HEK293 (cell line): ENCODE measurements around the gene POLL.

Source experiments
- CTCF ChIA-PET: fragments of 350-600 bp; formaldehyde crosslinking; extraction: SDS; loops from one replicate; lab custom pipeline; 2021; ENCODE audit warnings: antibody characterized with exemption; lab: Yijun Ruan, JAX
- POLR2A ChIA-PET: fragments of 300-600 bp; formaldehyde crosslinking; extraction: SDS; loops from one replicate; lab custom pipeline; 2020; ENCODE audit warnings: antibody characterized with exemption, inconsistent platforms; lab: Yijun Ruan, JAX
- H3K27ac ChIP-seq: fragments of 200-500 bp; sonication (Bioruptor generic); 2 replicates; pipeline ENCODE4 v1.5.1; 2014; ENCODE audit warnings: low read depth, low read length, control low read depth, inconsistent platforms; ENCODE audit errors: extremely low read depth
- H3K36me3 ChIP-seq, 2 experiments: fragments of 200-500 bp in 1 of 2; sonication (Bioruptor generic) in 1 of 2; 1 replicate in 1 of 2; 2 replicates in 1 of 2; pipeline ENCODE4 v1.5.1; 2014 to 2017; ENCODE audit warnings: inconsistent platforms in 2 of 2, low read length in 2 of 2; ENCODE audit not compliant: control insufficient read depth in 2 of 2, insufficient read depth in 1 of 2
- H3K4me1 ChIP-seq: fragments of 200-500 bp; sonication (Bioruptor generic); 2 replicates; pipeline ENCODE4 v1.5.1; 2014; ENCODE audit warnings: mild to moderate bottlenecking, low read length, inconsistent platforms; ENCODE audit not compliant: control insufficient read depth, insufficient read depth
- H3K4me3 ChIP-seq: 2 replicates; pipeline ENCODE4 v1.5.1; 2011; ENCODE audit warnings: low read depth, mild to moderate bottlenecking, control low read depth, low read length, moderate library complexity
- H3K9me3 ChIP-seq: fragments of 200-500 bp; sonication (Bioruptor generic); 2 replicates; pipeline ENCODE4 v1.5.1; 2014; ENCODE audit warnings: low read depth, low read length, inconsistent platforms; ENCODE audit not compliant: control insufficient read depth, insufficient read depth
- KLF9 ChIP-seq: fragments of 450-650 bp; formaldehyde crosslinking; IDR thresholded peaks from 2 replicates; pipeline ENCODE4 v1.5.1; 2016; ENCODE audit warnings: missing biosample characterization, missing genetic modification characterization, low read depth
- OSR2 ChIP-seq: fragments of 450-650 bp; formaldehyde crosslinking; IDR thresholded peaks from 2 replicates; pipeline ENCODE4 v1.5.1; 2016; ENCODE audit warnings: missing biosample characterization, missing genetic modification characterization
- ZNF133 ChIP-seq: fragments of 450-650 bp; formaldehyde crosslinking; IDR thresholded peaks from 2 replicates; pipeline ENCODE4 v1.5.1; 2016; ENCODE audit warnings: missing biosample characterization, missing genetic modification characterization
- ZNF274 ChIP-seq, 2 experiments: fragments of 200-500 bp in 1 of 2; fragments of 450-650 bp in 1 of 2; sonication (Bioruptor generic) in 1 of 2; formaldehyde crosslinking in 1 of 2; IDR thresholded peaks; 2 replicates each; pipeline versions ENCODE4 v1.5.1 to v1.6.1; 2014 to 2016; ENCODE audit warnings: borderline replicate concordance in 1 of 2, inconsistent platforms in 1 of 2, low read length in 1 of 2, missing biosample characterization in 1 of 2, missing genetic modification characterization in 1 of 2
- ZNF501 ChIP-seq: fragments of 450-650 bp; formaldehyde crosslinking; IDR thresholded peaks from 2 replicates; pipeline ENCODE4 v1.5.1; 2016; ENCODE audit warnings: missing biosample characterization, missing genetic modification characterization
- ZNF558 ChIP-seq: fragments of 450-650 bp; formaldehyde crosslinking; IDR thresholded peaks from 2 replicates; pipeline ENCODE4 v1.5.1; 2016; ENCODE audit warnings: missing biosample characterization, missing genetic modification characterization
- ZNF561 ChIP-seq: fragments of 450-650 bp; IDR thresholded peaks from 2 replicates; pipeline ENCODE4 v1.5.1; 2018; ENCODE audit warnings: missing biosample characterization, missing genetic modification characterization, borderline replicate concordance
- ZNF658 ChIP-seq: fragments of 450-650 bp; formaldehyde crosslinking; IDR thresholded peaks from 2 replicates; pipeline ENCODE4; 2016; ENCODE audit warnings: missing biosample characterization, missing genetic modification characterization
- TF ChIP-seq, protein P1 (sequence below): fragments of 450-650 bp; formaldehyde crosslinking; conservative IDR thresholded peaks from 2 replicates; pipeline ENCODE4 v1.5.1; 2016; ENCODE audit warnings: low read depth, missing biosample characterization, missing genetic modification characterization
- TF ChIP-seq, protein P2 (sequence below): fragments of 450-650 bp; formaldehyde crosslinking; IDR thresholded peaks from 2 replicates; pipeline ENCODE4 v1.5.1; 2016; ENCODE audit warnings: missing biosample characterization, missing genetic modification characterization
- TF ChIP-seq, protein P3 (sequence below): fragments of 450-650 bp; formaldehyde crosslinking; IDR thresholded peaks from 2 replicates; pipeline ENCODE4 v1.5.1; 2017; ENCODE audit warnings: missing biosample characterization, mild to moderate bottlenecking, missing genetic modification characterization, moderate library complexity
- TF ChIP-seq, protein P4 (sequence below): fragments of 450-650 bp; formaldehyde crosslinking; IDR thresholded peaks from 2 replicates; pipeline ENCODE4 v1.5.1; 2016; ENCODE audit warnings: missing biosample characterization, missing genetic modification characterization
- TF ChIP-seq, protein P5 (sequence below): fragments of 450-650 bp; formaldehyde crosslinking; IDR thresholded peaks from 2 replicates; pipeline ENCODE4 v1.5.1; 2016; ENCODE audit warnings: missing biosample characterization, missing genetic modification characterization
- TF ChIP-seq, protein P6 (sequence below): fragments of 450-650 bp; formaldehyde crosslinking; IDR thresholded peaks from 2 replicates; pipeline ENCODE4 v1.5.1; 2016; ENCODE audit warnings: missing biosample characterization, missing genetic modification characterization

POLL gene

DNA sequence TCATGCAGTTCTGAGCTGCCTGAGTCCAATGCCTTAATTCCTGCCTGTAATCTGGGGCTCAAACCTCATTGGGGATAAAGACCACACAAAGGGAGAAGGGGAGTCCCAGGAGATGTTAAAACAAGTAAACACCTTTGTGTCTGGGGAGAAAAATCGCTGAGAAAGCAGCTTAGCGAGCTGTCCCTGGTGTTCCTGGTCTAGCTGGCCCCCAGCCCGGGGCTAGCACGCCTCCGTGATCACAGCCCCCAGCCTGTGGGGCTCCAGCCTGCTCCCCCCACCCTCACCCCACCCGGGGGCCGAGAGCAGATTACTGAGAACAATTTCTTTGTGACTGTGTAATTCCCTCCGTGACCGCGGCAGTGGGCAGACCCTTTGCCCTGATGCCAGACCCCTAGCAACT, 24.8 kb upstream of the POLL start:
- Histone ChIP-seq H3K4me3 (no peak overlapping the region), H3K9me3 (no peaks in the 10 kb centered on the region), H3K27ac (no peak overlapping the region), H3K36me3 (peaks cover 0 to 49% of the 10 kb centered on the region in 2 experiments; a peak in 2 of 3 replicates), H3K4me1 (no peaks in the 10 kb centered on the region)
- ChIA-PET POLR2A (no interaction called here), CTCF (no interaction called here)
- TF ChIP-seq, protein P1, sequence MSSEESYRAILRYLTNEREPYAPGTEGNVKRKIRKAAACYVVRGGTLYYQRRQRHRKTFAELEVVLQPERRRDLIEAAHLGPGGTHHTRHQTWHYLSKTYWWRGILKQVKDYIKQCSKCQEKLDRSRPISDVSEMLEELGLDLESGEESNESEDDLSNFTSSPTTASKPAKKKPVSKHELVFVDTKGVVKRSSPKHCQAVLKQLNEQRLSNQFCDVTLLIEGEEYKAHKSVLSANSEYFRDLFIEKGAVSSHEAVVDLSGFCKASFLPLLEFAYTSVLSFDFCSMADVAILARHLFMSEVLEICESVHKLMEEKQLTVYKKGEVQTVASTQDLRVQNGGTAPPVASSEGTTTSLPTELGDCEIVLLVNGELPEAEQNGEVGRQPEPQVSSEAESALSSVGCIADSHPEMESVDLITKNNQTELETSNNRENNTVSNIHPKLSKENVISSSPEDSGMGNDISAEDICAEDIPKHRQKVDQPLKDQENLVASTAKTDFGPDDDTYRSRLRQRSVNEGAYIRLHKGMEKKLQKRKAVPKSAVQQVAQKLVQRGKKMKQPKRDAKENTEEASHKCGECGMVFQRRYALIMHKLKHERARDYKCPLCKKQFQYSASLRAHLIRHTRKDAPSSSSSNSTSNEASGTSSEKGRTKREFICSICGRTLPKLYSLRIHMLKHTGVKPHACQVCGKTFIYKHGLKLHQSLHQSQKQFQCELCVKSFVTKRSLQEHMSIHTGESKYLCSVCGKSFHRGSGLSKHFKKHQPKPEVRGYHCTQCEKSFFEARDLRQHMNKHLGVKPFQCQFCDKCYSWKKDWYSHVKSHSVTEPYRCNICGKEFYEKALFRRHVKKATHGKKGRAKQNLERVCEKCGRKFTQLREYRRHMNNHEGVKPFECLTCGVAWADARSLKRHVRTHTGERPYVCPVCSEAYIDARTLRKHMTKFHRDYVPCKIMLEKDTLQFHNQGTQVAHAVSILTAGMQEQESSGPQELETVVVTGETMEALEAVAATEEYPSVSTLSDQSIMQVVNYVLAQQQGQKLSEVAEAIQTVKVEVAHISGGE (tag by site-specific recombination), result no peak
- no peak for TF ChIP-seq ZNF501 (tag by site-specific recombination)
- TF ChIP-seq ZNF658 (tag by site-specific recombination), result no peak
- TF ChIP-seq ZNF561 (tag by site-specific recombination), result no peak
- TF ChIP-seq, protein P2, sequence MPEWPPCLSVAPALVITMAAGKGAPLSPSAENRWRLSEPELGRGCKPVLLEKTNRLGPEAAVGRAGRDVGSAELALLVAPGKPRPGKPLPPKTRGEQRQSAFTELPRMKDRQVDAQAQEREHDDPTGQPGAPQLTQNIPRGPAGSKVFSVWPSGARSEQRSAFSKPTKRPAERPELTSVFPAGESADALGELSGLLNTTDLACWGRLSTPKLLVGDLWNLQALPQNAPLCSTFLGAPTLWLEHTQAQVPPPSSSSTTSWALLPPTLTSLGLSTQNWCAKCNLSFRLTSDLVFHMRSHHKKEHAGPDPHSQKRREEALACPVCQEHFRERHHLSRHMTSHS, result no peak
- TF ChIP-seq, protein P3, sequence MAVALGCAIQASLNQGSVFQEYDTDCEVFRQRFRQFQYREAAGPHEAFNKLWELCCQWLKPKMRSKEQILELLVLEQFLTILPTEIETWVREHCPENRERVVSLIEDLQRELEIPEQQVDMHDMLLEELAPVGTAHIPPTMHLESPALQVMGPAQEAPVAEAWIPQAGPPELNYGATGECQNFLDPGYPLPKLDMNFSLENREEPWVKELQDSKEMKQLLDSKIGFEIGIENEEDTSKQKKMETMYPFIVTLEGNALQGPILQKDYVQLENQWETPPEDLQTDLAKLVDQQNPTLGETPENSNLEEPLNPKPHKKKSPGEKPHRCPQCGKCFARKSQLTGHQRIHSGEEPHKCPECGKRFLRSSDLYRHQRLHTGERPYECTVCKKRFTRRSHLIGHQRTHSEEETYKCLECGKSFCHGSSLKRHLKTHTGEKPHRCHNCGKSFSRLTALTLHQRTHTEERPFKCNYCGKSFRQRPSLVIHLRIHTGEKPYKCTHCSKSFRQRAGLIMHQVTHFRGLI (tag by site-specific recombination), result no peak
- no peak for TF ChIP-seq ZNF558 (tag by site-specific recombination)
- TF ChIP-seq, protein P4, sequence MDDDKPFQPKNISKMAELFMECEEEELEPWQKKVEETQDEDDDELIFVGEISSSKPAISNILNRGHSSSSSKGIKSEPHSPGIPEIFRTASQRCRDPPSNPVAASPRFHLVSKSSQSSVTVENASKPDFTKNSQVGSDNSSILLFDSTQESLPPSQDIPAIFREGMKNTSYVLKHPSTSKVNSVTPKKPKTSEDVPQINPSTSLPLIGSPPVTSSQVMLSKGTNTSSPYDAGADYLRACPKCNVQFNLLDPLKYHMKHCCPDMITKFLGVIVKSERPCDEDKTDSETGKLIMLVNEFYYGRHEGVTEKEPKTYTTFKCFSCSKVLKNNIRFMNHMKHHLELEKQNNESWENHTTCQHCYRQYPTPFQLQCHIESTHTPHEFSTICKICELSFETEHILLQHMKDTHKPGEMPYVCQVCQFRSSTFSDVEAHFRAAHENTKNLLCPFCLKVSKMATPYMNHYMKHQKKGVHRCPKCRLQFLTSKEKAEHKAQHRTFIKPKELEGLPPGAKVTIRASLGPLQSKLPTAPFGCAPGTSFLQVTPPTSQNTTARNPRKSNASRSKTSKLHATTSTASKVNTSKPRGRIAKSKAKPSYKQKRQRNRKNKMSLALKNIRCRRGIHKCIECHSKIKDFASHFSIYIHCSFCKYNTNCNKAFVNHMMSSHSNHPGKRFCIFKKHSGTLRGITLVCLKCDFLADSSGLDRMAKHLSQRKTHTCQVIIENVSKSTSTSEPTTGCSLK (tag by site-specific recombination), result no peak
- no peak for TF ChIP-seq OSR2 (tag by site-specific recombination)

DNA sequence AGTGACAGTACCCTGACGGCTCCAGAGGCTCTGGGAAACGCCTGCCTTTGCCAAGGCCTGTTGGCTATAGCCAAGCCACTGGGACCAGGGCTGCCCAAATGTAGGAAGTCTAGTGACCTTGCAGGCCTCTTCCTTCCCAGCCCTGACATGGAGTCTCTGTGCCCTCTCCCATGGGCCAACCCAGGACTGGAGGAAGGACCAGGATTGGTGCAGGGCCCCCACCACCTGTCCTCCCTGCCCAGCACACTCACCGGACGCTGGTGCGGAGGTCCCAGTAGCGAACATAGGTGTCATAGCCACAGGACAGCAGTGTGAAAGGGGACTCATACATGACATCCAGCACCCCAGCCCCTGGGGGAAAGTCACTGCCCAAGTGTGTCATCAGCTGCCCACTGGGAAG, 24.0 kb upstream of the POLL start:
- no peak overlapping the region for H3K4me3 ChIP-seq
- TF ChIP-seq ZNF133 (tag by site-specific recombination) (no peak), KLF9 (tag by site-specific recombination) (no peak), ZNF501 (tag by site-specific recombination) (no peak), ZNF274 (IDR thresholded peaks at IDR 0.05; ENCODE audit: low read length) (no peak), ZNF274 (tag by site-specific recombination; IDR thresholded peaks at IDR 0.05; ENCODE audit: borderline replicate concordance) (no peak)
- TF ChIP-seq, protein P5, sequence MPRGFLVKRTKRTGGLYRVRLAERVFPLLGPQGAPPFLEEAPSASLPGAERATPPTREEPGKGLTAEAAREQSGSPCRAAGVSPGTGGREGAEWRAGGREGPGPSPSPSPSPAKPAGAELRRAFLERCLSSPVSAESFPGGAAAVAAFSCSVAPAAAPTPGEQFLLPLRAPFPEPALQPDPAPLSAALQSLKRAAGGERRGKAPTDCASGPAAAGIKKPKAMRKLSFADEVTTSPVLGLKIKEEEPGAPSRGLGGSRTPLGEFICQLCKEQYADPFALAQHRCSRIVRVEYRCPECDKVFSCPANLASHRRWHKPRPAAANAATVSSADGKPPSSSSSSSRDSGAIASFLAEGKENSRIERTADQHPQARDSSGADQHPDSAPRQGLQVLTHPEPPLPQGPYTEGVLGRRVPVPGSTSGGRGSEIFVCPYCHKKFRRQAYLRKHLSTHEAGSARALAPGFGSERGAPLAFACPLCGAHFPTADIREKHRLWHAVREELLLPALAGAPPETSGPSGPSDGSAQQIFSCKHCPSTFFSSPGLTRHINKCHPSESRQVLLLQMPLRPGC (tag by site-specific recombination), result no peak
- TF ChIP-seq, protein P6, sequence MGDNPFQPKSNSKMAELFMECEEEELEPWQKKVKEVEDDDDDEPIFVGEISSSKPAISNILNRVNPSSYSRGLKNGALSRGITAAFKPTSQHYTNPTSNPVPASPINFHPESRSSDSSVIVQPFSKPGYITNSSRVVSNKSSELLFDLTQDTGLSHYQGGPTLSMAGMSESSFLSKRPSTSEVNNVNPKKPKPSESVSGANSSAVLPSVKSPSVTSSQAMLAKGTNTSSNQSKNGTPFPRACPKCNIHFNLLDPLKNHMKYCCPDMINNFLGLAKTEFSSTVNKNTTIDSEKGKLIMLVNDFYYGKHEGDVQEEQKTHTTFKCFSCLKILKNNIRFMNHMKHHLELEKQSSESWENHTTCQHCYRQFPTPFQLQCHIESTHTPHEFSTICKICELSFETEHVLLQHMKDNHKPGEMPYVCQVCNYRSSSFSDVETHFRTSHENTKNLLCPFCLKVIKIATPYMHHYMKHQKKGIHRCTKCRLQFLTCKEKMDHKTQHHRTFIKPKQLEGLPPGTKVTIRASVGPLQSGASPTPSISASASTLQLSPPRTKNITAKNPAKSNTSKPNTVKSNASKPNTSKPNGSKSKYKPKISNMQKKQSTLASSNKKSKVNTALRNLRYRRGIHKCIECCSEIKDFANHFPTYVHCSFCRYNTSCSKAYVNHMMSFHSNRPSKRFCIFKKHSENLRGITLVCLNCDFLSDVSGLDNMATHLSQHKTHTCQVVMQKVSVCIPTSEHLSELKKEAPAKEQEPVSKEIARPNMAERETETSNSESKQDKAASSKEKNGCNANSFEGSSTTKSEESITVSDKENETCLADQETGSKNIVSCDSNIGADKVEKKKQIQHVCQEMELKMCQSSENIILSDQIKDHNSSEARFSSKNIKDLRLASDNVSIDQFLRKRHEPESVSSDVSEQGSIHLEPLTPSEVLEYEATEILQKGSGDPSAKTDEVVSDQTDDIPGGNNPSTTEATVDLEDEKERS (tag by site-specific recombination), result no peak
- no peak overlapping the region for H3K27ac ChIP-seq
- H3K4me1 ChIP-seq, result no peaks in the 10 kb centered on the region
- POLR2A ChIA-PET, result no interaction called here
- CTCF ChIA-PET, result interaction anchor here (1.4 kb wide), 1 partner anchor 9 kb away, joined by 8 read pairs; no protein-coding TSS in a partner anchor
- no peaks in the 10 kb centered on the region for H3K9me3 ChIP-seq
- H3K36me3 ChIP-seq, result peaks cover 0 to 54% of the 10 kb centered on the region in 2 experiments; a peak in 2 of 3 replicates
